ENCODE results near the gene SIVA1. TPM values are rescaled to one million over a fixed set of nuclear protein-coding genes. Genes with fewer than 3 reads are reported as not detected.

The SIVA1 gene
- total RNA-seq, 4 donors from 2014 or later, result 189 to 397 (median 203) TPM

DNA sequence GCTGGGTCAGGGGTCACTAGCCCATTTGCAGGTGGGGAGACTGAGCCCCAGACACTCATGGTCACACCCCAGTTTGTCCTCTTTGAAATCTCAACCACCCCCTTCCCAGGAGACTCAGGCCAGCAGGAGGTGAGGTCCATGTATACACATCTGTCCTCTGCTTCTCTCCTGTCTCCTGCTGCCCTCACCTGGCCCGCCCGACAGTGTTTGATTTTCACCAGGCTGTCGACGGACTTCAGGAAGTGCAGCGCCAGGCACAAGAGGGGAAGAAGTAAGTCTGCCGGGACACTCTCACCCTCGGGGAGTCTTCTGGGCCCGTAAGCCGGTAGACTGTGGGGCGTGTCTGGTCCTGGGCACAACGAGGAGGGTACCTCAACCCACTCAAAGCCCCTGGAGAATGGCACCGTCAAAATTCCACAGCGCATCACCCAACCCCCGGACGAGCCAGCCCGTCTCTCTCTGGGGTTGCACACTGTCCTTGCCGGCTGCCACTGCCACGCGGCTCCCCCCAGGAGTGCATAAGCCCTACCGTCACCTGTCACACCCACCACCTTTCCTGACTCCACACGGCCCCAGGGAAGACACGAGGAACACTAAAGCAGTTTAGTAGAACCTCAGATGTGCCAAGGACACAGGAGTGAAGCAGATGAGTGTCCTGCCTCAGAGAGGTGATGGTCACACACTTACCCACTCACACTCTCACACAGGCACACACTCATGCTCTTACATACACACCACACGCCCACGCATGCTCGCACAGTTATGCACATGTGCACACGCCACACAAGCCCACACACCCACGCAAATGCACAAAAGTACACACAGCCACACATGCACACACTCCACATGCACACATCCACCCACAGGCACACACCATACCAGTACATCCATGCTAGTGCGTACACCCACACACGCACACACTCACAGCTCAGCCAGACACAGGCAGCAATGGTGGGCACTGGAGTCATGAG lies 13.1 kb upstream of the SIVA1 start:
- intact Hi-C loops (cut with DNase I; ENCODE audit: low total_unique reads), result no loop called here
- Histone ChIP-seq H3K4me1 (peaks cover 6 to 10% (median 8%) of the 10 kb centered on the region in 4 donors), H3K27ac (no peak overlapping the region), H3K4me3 (no peak overlapping the region), H3K9me3 (no peaks in the 10 kb centered on the region), H3K36me3 (no peaks in the 10 kb centered on the region), H3K27me3 (no peaks in the 10 kb centered on the region)
- TF ChIP-seq, protein P1, sequence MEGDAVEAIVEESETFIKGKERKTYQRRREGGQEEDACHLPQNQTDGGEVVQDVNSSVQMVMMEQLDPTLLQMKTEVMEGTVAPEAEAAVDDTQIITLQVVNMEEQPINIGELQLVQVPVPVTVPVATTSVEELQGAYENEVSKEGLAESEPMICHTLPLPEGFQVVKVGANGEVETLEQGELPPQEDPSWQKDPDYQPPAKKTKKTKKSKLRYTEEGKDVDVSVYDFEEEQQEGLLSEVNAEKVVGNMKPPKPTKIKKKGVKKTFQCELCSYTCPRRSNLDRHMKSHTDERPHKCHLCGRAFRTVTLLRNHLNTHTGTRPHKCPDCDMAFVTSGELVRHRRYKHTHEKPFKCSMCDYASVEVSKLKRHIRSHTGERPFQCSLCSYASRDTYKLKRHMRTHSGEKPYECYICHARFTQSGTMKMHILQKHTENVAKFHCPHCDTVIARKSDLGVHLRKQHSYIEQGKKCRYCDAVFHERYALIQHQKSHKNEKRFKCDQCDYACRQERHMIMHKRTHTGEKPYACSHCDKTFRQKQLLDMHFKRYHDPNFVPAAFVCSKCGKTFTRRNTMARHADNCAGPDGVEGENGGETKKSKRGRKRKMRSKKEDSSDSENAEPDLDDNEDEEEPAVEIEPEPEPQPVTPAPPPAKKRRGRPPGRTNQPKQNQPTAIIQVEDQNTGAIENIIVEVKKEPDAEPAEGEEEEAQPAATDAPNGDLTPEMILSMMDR (IDR thresholded peaks at IDR 0.05), result no peak
- TF ChIP-seq EP300 (IDR thresholded peaks at IDR 0.05; ENCODE audit: low read depth) (no peak), POLR2A (IDR thresholded peaks at IDR 0.05) (no peak), POLR2AphosphoS5 (IDR thresholded peaks at IDR 0.05) (no peak)
- no peak for DNase-seq
- 82% methylated on average over 29 of the region's 29 CpGs; no CpG with 5 or more reads in 1 of the 2 donors for whole genome bisulfite sequencing, 2 donors (ENCODE audit: low coverage in 1 of 2)
- in situ Hi-C loops (cut with MboI; ENCODE audit: low pct_ligation_motif_present in 1 of 4, low pct_unique_long_range_greater_than_20kb in 1 of 4, low sequenced_read_pairs in 3 of 4), result no loop called here

DNA sequence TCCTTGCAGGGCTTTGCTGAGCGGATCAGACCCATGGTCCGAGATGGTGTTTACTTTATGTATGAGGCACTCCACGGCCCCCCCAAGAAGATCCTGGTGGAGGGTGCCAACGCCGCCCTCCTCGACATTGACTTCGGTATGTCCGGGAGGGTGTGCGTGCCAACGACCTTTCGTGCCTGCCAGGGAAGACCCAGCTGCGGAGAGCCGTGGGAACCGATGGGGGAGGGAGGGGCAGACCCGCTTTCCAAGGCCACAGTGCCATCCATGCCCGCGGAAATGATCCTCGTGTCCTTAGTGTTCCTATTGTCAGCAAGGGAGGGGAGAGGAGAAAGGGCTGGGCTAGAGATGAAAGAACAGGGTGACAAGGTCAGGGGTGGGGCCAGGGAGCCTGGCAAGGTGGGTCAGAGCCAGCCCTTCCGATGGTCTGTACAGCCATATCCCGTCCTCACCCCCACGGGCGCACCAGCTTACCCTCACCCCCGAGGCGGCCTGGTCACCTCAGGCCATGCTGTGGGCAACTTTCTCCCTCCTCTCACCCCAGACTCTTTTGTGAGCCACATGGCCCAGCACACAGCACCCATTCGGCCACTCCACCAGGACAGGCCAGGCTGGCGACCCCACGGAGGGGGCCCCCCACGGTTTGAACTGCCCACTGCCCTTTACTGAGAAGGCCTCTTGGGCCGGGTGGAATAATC lies 11.7 kb upstream of the SIVA1 start:
- Histone ChIP-seq H3K9me3 (no peaks in the 10 kb centered on the region), H3K36me3 (no peaks in the 10 kb centered on the region), H3K4me3 (no peak overlapping the region), H3K27me3 (no peaks in the 10 kb centered on the region), H3K27ac (no peak overlapping the region), H3K4me1 (peaks cover 2 to 8% (median 5%) of the 10 kb centered on the region in 4 donors)
- TF ChIP-seq, protein P1 (IDR thresholded peaks at IDR 0.05), result no peak
- TF ChIP-seq POLR2AphosphoS5 (IDR thresholded peaks at IDR 0.05), result no peak
- TF ChIP-seq EP300 (IDR thresholded peaks at IDR 0.05; ENCODE audit: low read depth), result no peak
- TF ChIP-seq POLR2A (IDR thresholded peaks at IDR 0.05), result no peak
- in situ Hi-C loops (cut with MboI; ENCODE audit: low pct_ligation_motif_present in 1 of 4, low pct_unique_long_range_greater_than_20kb in 1 of 4, low sequenced_read_pairs in 3 of 4), result no loop called here
- intact Hi-C loops (cut with DNase I; ENCODE audit: low total_unique reads), result no loop called here
- WGBS, 2 donors (ENCODE audit: low coverage in 1 of 2), result 90% methylated on average over 29 of the region's 29 CpGs; no CpG with 5 or more reads in 1 of the 2 donors
- no peak for DNase-seq

DNA sequence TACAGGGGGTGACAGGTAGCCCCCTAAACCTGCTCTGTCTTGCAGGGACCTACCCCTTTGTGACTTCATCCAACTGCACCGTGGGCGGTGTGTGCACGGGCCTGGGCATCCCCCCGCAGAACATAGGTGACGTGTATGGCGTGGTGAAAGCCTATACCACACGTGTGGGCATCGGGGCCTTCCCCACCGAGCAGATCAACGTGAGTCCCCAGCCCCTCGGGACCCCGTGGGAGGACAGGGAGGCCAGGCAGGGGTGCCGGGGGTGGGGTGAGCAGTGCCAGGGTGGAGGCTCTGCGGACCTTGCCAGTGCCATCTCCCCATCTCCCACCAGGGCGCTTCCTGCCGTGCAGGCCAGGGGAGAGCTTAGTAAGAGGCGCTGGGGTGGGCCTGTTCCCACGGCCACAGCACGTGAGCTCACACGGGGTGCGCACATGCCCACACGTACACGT lies 11.1 kb upstream of the SIVA1 start:
- in situ Hi-C loops (cut with MboI; ENCODE audit: low pct_ligation_motif_present in 1 of 4, low pct_unique_long_range_greater_than_20kb in 1 of 4, low sequenced_read_pairs in 3 of 4), result no loop called here
- H3K36me3 ChIP-seq, result no peaks in the 10 kb centered on the region
- H3K9me3 ChIP-seq, result no peaks in the 10 kb centered on the region
- WGBS, 2 donors (ENCODE audit: low coverage in 1 of 2), result 88% methylated on average over 23 of the region's 23 CpGs; no CpG with 5 or more reads in 1 of the 2 donors
- no peaks in the 10 kb centered on the region for H3K27me3 ChIP-seq
- TF ChIP-seq EP300 (IDR thresholded peaks at IDR 0.05; ENCODE audit: low read depth), result no peak
- no peak overlapping the region for H3K27ac ChIP-seq
- no peak overlapping the region for H3K4me3 ChIP-seq
- DNase-seq, result no peak
- intact Hi-C loops (cut with DNase I; ENCODE audit: low total_unique reads), result no loop called here
- H3K4me1 ChIP-seq, result peaks cover 5 to 13% (median 8%) of the 10 kb centered on the region in 4 donors

DNA sequence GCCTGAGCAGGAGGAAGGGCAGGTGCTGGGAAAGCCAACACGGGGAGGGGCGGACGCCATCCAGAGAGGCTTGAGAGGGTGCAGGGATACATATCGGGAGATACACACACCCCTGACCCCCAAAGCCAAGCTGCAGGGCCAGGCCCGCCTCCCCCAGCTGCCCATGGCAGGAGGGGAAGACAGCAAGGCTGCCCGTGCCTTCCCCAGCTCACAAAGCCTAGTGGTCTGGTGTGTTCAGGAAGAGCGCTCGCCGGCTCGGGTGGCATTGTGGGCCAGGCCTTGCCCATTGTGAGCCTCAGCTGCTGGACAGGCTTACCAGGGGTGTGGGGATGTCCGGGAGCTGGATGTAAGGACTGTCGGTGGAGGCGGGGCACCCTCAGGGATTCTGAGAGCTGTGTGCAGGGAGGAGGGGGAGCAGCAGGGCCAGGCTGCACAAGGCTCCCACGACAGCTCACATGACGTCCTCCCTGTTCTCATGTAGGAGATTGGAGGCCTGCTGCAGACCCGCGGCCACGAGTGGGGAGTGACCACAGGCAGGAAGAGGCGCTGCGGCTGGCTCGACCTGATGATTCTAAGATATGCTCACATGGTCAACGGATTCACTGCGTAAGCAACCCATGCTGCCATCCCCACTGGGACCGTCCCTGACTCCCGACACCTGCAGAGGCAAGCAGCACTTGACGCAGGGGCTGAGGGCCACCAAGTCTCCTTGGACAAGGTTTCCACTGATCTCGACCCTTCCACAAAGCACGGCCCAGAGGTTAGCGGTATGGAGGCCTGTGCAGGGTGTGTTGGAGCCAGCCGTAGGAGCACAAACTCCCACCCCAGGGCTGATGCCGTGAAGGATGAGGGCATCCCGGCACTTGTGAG lies 10.1 kb upstream of the SIVA1 start:
- no peak for DNase-seq
- Histone ChIP-seq H3K27me3 (no peaks in the 10 kb centered on the region), H3K4me3 (no peak overlapping the region), H3K9me3 (no peaks in the 10 kb centered on the region), H3K27ac (no peak overlapping the region), H3K36me3 (no peaks in the 10 kb centered on the region), H3K4me1 (peaks cover 13 to 23% (median 16%) of the 10 kb centered on the region in 4 donors)
- in situ Hi-C loops (cut with MboI; ENCODE audit: low pct_ligation_motif_present in 1 of 4, low pct_unique_long_range_greater_than_20kb in 1 of 4, low sequenced_read_pairs in 3 of 4), result no loop called here
- TF ChIP-seq, protein P1 (IDR thresholded peaks at IDR 0.05), result no peak
- TF ChIP-seq POLR2AphosphoS5 (IDR thresholded peaks at IDR 0.05) (no peak), EP300 (IDR thresholded peaks at IDR 0.05; ENCODE audit: low read depth) (no peak), POLR2A (IDR thresholded peaks at IDR 0.05) (no peak)
- WGBS, 2 donors (ENCODE audit: low coverage in 1 of 2), result 84 to 85% methylated on average over 4 to 30 of the region's 32 CpGs
- intact Hi-C loops (cut with DNase I; ENCODE audit: low total_unique reads), result no loop called here

All from transverse colon (tissue), 4 donors.